IPS DF 4.7 (cell line): ENCODE results near the gene MAFG.

Experiments
- DNase-seq: peaks from one replicate; pipeline ENCODE4 v3.0.0-alpha.2; 2013; ENCODE audit warnings: low spot score; ENCODE audit errors: extremely low read depth

Gene MAFG

DNA sequence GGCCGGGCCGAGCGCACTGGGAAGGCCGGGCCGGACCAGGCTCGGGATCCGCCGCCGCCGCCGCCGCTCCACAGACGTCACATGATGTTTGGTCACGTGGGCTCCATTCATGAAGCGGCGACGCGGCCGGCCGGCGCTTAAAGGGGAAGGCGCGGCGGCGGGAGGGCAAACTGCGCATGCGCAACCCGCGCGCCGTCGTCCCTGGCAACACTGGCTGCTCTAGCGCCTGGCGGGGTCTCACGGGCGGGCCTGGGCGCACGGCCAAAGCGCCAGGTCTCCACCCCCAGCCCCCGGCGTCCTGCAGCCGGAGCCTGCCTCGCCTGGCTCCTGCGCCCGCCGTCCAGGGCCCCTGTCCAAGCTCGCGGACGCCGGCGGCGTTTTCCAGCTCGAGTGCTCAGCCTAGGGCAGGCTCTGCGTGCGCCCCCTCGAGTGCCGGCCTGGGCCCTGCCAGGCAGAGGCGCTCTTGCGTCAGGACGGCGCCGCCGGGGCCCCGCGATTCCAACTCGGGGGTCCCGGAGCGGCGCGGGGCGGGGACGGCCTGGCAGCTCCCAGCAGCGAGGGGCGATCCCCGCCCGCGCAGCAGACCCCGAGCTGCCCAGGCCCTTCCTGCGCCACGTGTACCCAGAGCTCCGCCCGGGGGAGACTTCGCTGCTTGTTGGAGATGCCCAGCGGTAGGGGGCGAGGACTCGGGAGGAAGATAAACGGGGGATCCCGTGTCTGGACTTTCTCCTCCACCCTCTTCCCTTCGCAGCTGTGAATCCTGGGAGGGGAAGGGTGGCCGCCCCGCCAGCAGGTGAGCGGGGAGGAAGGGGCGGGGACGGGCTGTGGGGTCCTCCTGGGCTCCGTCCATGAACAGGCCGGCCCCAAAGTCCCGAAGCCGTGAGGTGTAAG lies at the start of gene MAFG:
Gene MAFG, minus strand, starts transcription at position 83 of the 891 bp plus-strand sequence. CDS start 4,550 bp downstream, outside the sequence.
- DNase-seq: no peak

DNA sequence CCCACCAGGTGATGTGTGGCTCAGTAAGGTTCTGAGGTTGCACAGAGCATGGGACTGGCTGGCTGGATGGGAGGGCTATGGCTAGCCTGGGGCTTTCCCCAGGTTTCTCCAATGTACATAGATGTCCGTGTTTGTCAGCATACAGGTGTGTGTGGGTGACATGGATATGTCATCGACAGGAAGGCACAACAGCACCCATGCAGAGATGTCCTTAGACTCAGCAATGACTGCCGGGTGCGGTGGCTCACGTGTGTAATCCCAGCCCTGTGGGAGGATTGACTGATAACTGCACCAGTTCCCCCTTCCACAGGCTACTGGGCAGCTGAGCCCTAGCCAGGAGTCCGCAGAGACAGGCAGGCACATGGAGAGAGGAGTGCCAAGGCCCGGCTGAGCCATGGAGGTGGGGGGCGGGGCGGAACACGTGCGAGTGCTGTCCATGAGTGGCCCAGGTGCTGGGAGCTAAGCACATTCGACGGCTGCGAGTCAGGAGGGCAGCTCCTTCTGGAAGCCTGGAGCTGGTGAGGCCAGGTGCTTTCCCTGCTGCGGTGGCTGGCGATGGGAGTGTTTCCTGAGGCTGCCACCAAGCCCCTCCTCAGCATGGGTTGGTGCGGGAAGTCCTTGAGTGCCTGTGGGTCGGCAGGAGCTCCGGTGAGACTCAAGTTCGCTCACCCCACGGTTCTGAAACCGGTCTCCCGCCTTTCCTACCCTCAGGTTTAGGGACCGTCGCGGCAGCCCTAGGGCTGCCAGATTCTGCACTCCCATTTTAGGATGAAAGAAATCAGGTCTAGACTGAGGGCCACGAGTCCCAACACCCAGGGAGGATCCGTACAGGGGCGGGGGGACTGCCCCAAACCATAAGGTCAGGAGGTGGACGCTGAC lies 49.0 kb upstream of the MAFG start:
- DNase-seq: no peak

DNA sequence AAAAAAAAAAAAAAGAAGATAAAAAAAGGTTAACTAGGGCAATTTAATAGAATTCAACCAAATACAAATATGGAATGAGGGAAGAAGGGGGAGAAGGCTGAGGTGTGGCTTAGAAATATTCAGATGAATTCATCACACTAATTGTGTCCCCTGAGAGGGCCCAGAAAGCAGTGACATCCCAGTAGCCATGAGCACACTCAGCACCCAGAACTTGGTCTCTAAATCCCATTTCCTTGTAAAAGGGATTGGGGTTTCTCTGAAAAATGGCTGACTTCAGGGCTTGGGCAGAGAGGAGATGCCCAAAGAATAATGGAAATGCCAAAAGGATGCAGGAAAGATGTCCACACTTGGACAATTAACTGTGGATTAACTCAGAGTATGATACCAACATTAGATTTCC lies 45.9 kb upstream of the MAFG start:
- DNase-seq: no peak

DNA sequence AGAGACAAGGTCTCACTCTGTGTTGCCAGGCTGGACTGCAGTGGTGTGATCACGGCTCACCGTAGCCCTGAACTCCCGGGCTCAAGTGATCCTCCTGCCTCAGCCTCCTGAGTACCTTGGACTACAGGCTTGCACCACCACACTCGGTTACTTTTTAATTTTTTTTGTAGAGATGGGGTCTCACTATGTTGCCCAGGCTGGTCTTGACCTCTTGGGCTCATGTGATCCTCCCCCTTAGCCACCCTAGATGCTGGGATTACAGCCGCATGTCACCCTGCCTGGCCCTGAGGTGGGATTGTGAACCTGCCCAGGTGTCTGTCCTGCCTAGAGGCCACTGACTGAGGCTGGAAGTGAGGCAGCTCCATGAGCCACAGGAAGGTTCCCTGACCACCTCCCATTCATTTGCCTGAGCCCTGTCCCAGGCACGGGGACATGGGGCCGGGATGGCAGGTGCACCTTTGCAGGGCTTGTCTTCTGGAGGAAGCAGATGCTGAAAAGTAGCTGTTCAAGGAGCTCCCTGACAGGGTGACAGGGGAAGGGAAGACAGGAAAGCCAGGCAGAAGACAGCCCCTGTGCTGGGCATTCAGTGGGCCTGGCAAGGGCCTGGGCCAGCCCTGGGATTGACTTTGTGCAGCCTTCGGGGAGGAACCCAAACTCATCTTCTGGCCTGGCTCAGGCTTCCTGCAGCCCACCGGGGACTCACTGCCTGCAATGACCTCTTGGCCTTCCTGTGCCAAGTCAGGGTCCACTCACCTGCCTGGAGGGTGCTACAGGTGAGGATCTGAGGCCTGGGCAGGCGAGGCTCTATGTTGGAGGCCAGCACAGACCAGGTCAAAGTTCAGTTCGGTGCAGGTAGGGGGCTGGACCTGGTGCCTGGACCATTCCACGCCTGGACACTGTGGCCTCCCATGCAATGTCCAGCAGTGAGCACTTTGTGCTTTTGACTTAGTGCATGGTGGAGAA lies 41.6 kb upstream of the MAFG start:
- DNase-seq: no peak

DNA sequence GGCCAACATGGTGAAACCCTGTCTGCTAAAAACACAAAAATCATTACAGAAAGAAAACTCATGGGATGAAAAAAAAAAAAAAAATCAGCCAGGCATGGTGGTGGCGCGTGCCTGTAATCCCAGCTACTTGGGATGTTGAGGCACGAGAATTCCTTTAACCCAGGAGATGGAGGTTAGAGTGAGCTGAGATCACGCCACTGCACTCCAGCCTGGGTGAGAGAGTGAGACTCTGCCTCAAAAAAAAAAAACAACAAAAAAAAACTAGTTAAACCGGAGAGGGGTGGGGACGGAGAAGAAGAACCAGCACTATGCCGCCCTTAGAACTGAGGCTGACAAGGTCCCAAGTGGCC lies 40.8 kb upstream of the MAFG start:
- no peak for DNase-seq

DNA sequence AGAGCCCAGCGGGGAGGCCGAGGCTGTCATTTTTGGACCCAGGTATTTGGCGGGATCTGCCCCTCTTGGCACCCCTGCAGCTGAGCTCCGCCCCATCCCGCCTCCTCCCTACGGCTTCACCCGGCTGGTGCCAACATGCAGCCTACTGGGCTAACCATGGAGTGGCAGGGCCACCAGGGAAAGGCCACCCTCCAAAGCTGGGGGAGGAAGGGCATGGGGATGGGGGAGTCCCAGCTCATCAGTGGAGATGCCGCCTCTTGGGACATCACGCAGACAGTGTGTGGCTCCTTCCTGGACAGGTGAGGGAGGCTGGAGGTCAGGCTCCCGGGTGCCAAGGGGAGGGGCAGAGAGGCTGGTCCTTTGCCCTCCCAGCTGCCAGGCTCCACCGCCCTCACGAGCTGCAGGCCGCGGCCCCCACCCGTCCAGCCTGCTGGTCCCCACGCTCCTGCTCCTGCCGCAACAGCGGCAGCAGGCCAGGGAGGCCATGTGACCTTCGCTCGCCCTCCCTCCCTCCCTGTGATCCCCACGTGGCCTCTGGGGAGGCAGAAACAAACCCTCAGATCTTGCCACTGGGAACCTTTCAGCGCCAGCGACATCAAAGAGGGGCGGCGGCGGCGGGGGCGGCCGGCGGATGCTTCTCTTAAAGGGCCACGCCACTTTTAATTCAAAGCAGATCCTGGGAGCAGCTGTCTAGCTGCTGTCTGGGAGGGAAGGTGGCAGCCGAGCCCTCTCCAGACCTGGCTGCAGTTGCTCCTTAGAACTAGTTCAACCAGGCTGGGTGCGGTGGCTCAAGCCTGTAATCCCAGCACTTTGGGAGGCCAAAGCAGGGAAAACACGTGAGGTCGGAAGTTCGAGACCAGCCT lies 40.2 kb upstream of the MAFG start:
- no peak for DNase-seq

DNA sequence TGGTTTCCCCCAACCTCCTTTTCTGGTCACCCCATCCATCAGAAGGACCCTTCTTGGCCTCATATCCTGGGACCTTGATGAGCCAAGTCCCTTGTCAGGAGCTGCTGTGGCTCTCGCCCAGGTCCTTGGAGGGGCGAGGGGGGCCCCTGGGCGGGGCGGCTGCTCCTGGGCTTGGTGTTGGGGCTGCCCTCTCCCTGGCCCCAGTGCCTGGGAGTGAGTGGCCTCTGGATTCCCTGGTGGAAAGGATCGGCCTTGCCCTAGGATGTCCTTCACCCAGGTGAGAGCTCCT lies 39.7 kb upstream of the MAFG start:
- no peak for DNase-seq

DNA sequence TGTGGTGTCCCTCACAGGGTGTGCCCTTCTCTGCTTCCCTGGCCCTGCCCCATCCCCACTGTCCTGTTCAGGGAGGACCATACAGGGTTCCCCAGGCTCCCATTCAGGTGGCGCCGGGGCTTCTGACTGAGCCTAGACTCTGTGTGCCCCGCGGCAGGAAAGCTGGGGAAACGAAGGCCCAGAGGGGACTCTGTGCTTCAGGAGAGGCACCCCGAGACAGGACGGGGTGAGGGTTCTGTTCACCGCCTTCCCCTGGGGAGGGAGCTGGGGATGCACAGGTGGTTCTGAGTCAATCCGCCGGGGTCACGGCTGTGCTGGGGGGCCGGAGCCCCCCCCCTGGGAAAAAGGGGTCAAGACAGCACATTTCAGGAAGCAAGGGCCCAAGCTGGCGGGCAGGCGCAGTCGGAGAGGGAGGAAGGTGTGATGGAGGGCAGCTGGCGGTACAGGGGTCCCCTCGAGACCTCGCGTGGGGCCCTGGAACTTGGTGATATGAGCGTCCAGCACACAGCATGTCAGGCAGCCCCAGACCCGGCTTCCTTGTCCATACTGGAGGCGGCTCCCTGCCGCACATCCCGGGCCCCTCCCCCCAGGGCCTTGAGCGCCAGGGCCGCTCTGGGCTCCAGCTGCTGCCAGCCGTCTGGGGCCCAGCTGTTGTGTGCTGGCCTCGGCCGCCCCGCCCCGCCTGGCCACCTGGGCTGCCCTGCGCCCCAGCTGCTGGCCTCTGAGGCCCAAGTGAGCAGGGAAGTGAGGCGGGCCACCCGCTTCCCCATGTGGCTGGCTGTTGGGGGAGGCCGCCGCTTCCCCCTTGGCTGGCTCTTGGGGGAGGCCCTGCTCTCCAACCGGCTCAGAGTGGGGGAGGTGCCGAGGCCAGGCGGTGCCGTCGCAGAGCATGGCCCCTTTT lies 39.1 kb upstream of the MAFG start:
- no peak for DNase-seq

DNA sequence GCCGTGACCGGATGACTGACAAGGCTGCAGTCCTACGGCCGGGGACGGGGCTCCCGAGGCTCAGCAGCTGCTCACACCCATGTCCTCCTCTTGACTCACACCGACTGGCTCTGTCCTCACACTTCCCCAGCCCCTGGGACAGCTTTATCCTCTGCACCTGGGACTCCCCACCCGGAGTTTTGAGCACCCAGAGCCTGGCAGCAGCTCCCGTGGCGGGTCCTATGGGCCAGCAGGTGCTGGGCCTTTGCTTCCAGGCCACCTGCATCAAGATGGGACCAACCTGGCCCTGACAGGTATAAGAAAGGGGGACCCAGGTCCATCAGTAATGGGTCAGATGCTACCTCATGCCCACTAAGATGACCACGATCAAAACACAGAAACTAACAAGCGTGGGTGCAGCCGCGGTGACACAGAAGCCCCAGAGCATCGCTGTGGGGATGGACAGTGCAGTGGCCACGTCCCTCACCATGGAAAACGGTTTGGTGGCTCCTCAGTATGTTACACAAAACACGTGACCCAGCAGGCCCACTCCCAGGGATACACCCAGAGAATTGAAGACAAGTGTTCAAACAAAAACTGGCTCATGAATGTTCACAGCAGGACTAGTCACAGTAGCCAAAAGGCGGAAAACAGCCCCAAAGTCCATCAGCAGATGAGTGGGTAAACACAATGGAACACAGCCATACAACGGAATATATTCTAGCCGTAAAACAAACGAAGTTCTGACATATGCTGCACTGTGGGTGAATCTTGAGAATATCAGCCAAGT lies 36.7 kb upstream of the MAFG start:
- DNase-seq: no peak

DNA sequence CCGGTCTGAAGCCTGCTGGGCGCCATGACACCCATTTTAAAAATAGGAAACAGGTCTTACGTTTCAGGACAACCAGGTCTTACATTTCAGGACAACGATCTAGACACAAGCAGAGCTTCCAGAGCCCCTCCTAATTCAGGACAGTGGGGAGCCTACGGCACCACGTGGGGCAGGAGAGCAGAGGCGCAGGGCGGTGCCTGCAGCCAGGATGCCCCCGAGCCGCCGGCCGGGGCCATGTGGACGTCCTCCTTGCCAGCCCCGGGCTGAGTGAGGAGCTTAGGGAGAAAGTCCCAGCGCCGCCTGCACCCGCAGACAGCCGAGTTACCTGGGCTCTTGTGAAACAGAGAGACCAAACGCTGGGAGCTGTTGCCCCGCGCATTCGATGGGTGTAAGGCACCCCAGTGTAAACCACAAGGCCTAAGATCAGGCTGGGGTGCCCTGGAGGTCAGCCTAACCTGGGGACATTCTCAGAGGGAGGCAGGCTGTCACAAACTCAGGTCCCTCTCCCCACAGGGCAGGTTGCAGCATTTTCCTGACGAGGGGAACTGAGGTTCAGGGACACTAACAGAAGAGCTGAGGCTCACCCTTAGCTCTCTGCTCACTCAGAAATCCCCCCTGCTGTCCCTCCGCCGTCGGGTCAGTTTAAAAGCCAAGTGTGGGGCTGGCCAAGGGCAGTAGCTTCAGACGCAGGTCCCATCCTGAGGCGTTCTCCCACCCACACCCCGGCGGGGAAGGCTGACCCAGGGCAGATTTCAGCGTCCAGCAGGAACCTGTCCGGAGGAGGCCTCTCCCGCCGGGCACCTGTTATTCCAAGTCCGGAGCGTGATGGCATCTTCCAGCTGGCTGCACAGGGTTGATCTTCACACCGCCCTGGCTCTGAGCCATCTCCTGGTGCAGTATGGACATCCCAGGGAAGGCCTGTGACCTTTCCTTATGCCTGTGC lies 35.2 kb upstream of the MAFG start:
- DNase-seq: no peak

DNA sequence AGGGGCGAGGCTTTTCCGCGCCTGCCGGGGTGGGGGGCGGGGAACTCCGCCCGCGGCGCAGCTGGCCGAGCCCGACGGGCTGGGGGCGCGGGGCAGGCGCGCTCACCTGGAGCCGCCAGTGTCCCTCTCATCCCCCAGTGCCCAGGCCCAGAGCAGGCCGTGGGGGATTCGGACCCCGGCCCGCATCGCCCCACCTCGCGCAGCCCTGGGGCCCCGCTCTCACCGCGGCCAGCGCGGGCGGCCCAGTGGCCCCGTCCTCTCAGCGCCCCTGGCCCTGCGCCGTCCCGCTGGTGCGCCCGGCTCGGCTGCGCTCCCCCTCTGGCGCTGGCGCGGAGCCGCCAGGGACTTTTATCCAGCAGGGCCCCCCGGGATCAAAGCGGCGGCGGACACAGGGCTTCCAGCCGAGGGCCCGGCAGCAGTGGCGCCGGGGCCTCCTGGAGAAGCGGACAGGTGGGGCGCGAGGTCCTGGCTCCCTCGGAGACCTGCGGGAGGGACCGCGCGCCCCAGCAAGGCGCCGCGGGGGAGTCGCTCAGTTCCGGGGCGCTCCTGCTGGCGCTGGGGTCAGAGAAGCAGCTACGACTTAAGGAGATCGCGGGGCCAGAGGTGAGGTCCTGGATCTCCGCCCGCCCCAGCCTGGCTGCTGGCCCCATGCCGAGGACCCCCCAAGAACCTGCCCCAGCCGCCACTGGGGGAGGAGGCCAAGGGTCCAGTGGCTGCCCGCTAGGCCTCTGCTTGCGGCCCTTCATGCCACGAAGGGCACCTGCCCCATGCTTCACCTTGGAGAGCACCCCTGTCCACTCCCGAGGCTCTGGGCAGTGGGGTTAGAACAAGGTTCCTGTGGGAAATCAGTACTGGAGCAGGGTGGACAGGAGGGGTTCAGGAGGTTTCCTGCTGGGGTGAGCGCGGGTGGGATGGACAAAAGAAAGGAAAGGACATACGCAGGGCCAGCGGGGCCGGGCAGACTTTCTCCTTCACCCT lies 34.3 kb upstream of the MAFG start:
- no peak for DNase-seq

DNA sequence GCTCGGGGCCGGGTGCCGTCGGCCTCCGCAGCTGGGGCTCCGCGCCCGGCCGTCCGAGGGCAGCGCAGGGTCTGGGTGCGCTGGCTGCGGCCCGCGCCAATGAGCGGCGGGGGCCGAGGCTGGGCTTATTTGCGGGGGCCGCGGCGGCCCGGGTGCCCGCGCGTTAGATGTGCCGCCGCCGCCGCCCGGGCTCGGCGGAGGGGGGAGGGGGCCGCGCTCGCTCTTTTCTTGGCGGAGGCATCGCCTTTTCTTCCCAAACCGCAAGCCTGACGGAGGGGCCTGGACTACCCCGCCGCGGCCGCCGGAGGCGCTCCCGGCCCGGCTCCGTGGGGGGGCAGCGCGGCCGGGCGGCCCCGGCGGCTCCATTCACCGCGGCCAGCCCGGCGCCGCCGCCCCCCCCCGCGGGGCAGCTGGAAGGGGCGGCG lies 33.6 kb upstream of the MAFG start, which contains the start of gene NOTUM:
Gene NOTUM, minus strand, starts transcription at position 101 of the 425 bp plus-strand sequence. CDS start 278 bp downstream, outside the sequence.
- no peak for DNase-seq

DNA sequence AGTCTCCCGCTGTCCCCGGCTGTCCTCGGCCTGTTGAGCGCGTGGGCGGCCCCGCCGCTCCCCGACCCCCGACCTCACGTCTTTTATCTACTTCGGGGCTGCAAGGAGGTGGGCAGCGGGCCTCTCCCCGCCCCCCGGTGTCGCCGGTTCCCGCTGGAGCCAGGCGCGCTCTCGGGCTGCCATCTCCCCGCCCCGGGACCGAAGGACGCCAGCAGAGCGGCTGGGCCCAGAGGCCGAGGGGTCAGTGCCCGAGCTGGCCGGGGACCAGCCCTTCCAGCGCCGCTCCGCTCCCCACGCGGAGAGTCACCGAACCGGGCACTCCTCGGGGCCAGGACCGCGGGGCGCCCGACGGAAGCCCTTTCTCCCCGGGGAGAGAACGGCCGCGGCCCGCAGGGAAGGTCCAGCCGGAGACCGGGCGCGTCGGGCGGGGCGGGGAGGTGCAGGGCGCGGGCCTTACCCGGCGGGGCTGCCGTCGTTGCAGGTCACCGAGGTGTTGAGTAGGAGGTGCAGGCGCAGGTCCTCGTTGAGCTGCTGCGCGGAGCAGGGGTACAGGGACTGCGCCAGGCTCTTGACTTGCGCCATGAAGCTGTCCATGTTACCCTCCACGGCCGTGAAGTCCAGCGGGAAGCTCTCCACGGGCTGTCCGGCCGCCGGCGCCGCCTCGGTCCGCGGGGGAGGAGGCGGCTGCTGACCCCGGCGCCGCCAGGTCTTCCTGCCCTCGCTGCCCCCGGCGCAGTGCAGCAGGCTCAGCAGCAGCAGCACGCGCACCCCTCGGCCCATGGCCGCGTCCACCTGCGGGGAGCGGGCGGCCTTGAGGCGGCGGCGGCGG lies 32.8 kb upstream of the MAFG start:
- DNase-seq: no peak

DNA sequence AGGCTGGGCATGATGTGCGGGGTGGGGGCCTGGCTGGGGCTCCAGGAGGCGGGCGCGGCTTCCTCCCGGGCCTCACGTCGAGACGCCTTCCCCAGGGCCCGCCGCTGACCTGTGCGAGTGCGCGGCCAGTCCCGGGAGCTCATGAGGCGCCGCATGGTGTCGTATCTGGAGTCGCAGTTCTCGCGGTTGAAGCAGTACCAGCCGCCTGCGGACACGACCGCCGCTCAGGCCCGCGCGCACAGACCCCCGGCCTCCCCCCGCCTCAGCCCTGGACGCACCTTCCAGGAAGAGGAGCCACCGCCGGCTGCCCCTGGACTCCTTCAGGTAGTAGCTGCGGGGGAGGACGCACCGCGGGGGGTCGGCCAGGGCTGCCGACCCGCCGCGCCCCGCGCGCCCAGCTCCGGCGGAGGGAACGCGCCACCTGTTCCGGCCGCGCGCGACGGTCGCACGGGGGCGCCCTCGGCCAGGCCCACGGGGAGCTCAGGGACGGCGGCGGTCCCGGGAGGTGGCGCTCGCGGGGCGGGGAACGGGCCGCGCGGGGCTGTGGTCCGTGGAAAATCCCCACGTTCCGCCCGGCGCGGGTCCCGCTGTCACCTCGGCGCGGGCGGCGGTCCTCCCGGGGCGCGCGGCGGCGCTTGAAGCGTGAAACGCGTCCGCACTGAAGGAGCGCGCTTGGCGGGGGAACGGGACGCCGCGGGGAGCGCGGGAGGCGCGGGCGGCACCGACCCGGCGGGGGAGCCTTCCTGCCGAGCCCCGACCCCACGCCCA lies 32.0 kb upstream of the MAFG start:
- DNase-seq: no peak
